M059J (cell line): ENCODE results near the gene ISYNA1. TPM values are rescaled to one million over a fixed set of nuclear protein-coding genes. Genes with fewer than 3 reads are reported as not detected.
A peak's percentile ranks its signal among the peaks of the same experiment; 100 is the strongest.

Experiments
- DNase-seq: peaks from one replicate; pipeline ENCODE4 v3.0.0-alpha.2; 2012; ENCODE audit warnings: low read depth
- total RNA-seq: library from RNA; depleted of rRNA; stranded (reverse); fragments of >200 nt; shearing (Covaris generic); gene quantifications from 2 replicates; pipeline ENCODE4 v1.2.3, GENCODE V29; 2014; rRNA removed

Gene ISYNA1
- total RNA-seq, 1 experiment from 2014 or later = 6.2 TPM

DNA sequence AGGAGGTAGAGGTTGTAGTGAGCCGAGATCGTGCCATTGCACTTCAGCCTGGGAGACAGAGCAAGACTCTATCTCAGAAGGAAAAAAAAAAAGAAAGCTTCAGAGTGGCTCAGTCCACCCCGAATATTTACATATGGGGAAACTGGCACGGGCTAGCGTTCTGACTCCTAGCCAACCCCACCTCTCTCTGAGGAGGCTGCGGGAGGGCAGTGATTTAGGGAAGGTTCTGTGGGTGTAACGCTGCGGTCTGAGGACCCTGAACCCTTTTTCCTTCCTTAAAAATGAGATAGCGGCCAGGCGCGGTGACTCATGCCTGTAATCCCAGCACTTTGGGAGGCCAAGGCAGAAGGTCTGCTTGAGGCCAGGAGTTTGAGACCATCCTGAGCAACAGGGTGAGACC is 45.5 kb downstream of the ISYNA1 start:
- peak; percentile 84 for DNase-seq

DNA sequence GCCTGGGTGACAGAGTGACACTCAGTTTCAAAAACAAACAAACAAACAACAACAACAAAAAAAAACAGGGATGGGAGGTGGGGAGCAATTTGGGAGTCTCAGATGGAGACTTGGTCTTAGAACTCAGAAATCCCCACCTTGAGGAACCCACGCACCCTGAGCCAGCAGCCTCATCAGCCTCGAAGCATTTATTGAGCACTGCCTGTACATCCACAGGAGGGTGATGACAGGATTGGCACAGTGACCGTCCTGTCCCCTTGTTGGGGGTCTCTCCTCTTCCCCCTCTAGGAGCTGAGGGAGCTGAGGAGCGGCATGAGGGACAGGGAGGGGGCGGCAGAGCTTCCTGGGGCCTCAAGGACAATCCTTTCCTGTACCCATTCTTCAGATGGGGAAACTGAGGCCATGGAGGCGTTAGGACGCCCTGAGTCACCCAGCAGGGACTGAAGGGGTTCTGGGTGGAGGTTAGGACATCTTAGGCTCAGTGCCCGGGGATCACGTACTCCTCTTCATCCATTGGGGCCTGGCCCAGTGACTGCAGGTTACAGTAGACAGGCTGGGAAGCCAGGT is 46.3 kb downstream of the ISYNA1 start:
- DNase-seq = no peak

DNA sequence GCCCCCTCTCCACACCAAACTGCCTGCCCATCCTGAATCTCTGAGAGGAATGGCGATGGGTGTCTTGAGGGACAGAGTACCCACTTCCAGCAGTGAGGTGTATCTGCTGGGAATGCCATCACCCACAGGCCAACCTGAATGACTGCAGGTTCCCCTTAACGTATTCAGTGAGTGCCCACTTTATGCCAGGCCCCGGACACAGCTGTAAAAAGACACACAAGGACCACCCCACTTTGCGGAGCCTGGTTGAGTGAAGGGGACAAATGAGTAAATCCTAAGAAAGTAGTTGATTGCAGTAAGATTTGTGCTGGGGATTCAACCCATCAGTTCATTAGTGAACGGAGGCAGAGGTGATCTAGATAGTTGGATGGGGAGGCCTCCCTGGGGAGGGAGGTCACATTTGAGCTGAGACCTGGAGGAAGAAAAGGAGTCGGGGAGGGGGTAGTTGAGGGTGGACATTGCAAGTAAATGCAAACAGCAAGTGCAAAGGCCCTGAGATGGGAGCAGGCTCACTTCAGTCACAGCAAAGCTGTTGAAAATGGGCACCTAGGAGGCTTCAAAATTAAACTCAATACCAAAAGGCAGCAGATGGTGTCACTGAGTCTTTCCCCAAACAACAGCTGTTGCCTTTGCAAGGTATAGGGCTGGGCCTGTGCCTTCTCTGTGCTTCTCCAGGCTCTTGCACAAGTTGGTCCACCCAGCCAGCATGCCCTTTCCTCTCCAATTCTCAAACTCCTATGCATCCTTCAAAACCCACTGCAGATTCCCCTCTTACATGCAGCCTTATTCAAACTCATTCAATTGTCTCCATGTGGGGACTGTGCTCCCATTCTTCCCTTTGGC is 47.6 kb downstream of the ISYNA1 start:
- no peak for DNase-seq

DNA sequence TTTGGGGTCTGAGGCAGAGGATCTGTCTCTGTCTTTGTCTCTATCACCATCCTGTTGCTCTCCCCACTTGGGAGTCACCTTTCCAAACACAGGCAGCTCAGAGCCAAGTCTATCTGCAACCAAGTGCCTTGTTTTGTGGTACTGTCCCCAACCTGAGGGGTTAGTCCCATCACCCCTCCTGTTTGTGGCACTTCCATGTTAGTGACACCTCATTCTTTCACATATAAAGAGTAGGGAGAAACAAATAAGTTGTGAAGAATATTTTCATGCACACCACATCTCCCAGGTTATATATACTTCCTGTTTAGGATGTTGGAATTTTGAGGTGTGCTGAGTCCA is 48.2 kb downstream of the ISYNA1 start:
- DNase-seq = no peak

DNA sequence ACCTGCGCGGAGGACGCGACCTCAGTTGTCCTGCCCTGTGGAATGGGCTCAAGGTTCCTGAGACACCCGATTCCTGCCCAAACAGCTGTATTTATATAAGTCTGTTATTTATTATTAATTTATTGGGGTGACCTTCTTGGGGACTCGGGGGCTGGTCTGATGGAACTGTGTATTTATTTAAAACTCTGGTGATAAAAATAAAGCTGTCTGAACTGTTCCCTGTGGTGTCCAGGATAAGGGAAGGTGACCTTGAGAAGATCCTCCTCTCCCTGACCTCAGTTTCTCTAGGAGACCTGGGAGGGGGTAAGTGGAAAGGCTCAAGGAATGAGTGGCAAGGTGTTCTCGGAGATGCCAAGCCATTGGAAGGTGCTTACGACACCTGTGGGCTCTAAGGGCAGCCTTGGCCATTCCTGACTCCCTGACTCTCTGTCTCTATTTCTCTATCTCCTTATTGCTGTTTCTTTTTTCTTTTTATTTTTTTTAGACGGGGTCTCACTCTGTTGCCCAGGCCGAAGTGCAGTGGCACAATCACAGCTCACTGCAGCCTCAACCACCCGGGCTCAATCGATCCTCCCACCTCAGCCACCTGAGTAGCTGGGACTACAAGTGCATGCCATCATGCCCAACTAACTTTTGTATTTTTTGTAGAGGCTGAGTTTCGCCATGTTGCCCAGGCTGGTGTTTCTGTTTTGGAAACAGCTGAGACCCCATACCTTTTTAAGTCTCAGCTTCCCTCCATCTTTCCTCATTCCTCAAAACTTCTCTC is 48.8 kb downstream of the ISYNA1 start:
- no peak for DNase-seq

DNA sequence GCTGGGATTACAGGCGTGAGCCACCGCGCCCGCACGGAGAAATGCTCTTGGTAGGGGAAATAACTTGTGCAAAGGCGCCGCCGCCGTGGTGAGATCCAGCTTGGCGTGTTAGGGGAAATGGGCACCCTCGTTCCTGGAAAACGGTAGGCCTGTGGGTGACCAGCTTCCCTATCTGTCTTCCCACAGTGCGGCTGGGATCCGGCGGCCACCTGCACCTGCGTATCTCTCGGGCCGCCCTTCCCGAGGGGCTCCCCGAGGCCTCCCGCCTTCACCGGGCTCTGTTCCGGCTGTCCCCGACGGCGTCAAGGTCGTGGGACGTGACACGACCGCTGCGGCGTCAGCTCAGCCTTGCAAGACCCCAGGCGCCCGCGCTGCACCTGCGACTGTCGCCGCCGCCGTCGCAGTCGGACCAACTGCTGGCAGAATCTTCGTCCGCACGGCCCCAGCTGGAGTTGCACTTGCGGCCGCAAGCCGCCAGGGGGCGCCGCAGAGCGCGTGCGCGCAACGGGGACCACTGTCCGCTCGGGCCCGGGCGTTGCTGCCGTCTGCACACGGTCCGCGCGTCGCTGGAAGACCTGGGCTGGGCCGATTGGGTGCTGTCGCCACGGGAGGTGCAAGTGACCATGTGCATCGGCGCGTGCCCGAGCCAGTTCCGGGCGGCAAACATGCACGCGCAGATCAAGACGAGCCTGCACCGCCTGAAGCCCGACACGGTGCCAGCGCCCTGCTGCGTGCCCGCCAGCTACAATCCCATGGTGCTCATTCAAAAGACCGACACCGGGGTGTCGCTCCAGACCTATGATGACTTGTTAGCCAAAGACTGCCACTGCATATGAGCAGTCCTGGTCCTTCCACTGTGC is 49.6 kb downstream of the ISYNA1 start:
- peak; percentile 66 for DNase-seq

DNA sequence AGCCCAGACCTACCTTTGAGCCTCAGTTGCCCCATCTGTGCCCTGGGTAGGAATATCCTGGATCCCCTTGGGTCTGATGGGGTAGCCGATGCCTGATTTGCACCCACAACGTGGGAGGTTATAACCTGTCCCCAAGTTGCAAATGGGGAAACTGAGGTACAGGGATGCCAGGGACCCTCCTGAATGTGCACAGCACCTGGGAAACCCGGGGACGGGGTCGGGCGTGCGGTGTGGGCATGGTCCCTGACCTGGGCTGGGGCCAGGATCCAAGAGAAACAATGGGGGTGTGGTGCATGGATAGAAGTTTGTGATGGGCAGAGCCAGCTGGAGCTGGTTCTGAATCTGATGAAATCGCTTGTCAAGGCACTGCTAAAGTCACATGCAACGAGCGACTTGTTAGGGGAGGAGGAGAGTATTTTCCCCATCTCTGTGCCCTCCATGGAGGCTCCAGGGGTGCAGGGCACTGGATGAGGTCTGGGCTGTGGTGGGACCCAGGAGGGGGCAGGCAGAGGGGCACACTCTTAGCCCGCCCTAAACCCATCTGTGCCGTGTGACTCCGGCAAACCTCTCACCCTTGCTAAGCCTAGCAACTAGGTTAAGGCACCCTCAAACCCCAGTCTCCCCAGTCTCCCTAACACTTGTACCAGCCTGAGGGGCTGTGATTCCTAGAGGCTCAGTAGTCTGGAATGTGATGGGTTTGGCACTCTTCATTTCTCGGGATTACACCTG is 51.2 kb downstream of the ISYNA1 start:
- DNase-seq = no peak

DNA sequence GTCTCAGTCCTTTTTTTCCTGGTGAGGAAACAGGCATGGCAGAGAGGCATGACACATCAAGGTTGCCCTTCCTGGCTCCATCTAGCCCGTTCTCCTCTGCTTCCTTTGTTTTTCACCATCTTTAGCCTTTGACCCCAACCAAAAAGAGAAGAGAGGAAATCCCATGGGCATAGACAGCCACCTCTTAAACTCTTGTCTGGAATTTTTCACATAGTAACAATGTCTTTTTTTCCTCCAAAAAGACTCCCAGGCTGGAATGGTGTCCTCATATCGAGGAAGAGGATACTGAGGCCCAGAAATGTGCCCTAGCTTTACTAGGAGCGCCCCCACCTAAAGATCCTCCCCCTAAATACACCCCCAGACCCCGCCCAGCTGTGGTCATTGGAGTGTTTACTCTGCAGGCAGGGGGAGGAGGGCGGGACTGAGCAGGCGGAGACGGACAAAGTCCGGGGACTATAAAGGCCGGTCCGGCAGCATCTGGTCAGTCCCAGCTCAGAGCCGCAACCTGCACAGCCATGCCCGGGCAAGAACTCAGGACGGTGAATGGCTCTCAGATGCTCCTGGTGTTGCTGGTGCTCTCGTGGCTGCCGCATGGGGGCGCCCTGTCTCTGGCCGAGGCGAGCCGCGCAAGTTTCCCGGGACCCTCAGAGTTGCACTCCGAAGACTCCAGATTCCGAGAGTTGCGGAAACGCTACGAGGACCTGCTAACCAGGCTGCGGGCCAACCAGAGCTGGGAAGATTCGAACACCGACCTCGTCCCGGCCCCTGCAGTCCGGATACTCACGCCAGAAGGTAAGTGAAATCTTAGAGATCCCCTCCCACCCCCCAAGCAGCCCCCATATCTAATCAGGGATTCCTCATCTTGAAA is 52.0 kb downstream of the ISYNA1 start, which contains the start of gene GDF15:
TSS of gene GDF15 (plus strand) at position 484 of the 868 bp plus-strand sequence. CDS start at position 516, 32 bp downstream.
- DNase-seq = no peak

DNA sequence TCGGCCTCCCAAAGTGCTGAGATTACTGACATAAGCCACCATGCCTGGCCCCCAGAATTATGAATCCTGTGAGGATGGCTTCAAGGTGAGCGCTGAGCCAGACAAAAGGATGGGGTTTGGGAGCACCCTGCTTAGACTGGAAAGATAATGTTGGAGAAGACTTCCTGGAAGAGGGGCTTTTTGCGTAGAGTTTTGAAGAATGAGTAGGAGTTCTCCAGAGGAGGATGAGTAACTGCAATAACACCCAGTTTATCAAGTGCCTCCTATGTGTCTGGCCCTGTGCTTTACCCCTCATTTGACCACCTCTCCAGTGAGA is 52.6 kb downstream of the ISYNA1 start:
- no peak for DNase-seq

DNA sequence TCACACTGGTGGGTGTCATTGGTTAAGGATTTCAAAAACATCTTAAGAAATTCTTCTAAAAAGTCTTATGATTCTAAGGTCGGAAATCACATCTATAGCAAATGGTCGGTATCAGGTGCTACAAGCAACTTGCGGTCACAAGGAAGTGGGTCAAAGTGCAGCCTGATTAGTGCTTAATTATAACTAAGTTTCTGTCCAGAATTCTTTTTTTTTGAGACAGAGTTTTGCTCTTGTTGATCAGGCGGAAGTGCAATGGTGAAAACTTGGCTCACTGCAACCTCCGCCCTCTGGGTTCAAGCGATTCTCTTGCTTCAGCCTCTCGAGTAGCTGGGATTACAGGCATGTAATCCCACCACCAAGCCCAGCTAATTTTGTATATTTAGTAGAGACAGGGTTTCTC is 53.2 kb downstream of the ISYNA1 start:
- no peak for DNase-seq

Other genes starting within 250 kb of the ISYNA1 start
- 32.4 and 33.4 TPM in 2 replicates for gene MPV17L2, start 244.9 kb downstream of the ISYNA1 start, total RNA-seq
- gene RAB3A, start 234.1 kb downstream of the ISYNA1 start, total RNA-seq = 3.4 and 5.6 TPM in 2 replicates
- 0.07 and 0.15 TPM in 2 replicates for gene PDE4C, start 211.7 kb downstream of the ISYNA1 start, total RNA-seq
- gene IQCN, start 163.7 kb downstream of the ISYNA1 start, total RNA-seq = 0.10 TPM in 1 of 2 replicates, not detected in the other
- 54.1 and 206 TPM in 2 replicates for gene JUND, start 156.5 kb downstream of the ISYNA1 start, total RNA-seq
- gene LSM4, start 115.1 kb downstream of the ISYNA1 start, total RNA-seq = 314 and 393 TPM in 2 replicates
- gene PGPEP1, start 97.5 kb downstream of the ISYNA1 start, total RNA-seq = 10.3 and 13.5 TPM in 2 replicates
- 3.3 and 5.4 TPM in 2 replicates for gene GDF15, start 52.0 kb downstream of the ISYNA1 start, total RNA-seq
- not detected in 2 replicates for gene LRRC25, start 40.5 kb downstream of the ISYNA1 start, total RNA-seq
- gene SSBP4, start 18.7 kb downstream of the ISYNA1 start, total RNA-seq = 55.3 and 61.9 TPM in 2 replicates
- 7.5 and 15.4 TPM in 2 replicates for gene ELL, start 83.9 kb upstream of the ISYNA1 start, total RNA-seq
- gene FKBP8, start 105.4 kb upstream of the ISYNA1 start, total RNA-seq = 209 and 297 TPM in 2 replicates
- 114 and 124 TPM in 2 replicates for gene KXD1, start 119.7 kb upstream of the ISYNA1 start, total RNA-seq
- gene UBA52, start 133.7 kb upstream of the ISYNA1 start, total RNA-seq = 910 and 1,251 TPM in 2 replicates
- gene REX1BD, start 150.7 kb upstream of the ISYNA1 start, total RNA-seq = 62.5 and 89.3 TPM in 2 replicates
- gene CRLF1, start 168.7 kb upstream of the ISYNA1 start, total RNA-seq = 0.49 and 0.57 TPM in 2 replicates
- 0.05 TPM in 1 of 2 replicates, not detected in the other for gene TMEM59L, start 174.7 kb upstream of the ISYNA1 start, total RNA-seq
- gene KLHL26, start 198.9 kb upstream of the ISYNA1 start, total RNA-seq = 2.2 and 3.6 TPM in 2 replicates
- gene CRTC1, start 245.5 kb upstream of the ISYNA1 start, total RNA-seq = 0.64 and 2.8 TPM in 2 replicates